Measurements from ENCODE around the gene SMC1B.
"Not testable (repeated sequence)": the region's sequence is repeated elsewhere in the genome, so short reads cannot be mapped to it uniquely, and the experiment has no call there.

SMC1B gene

GRCh38 chr22:45413368-45414211 lies at the start of gene SMC1B, which contains the start of gene RIBC2:
SMC1B (minus strand) TSS chr22:45413599; CDS start chr22:45413567, 32 bp downstream.
RIBC2 (plus strand) TSS chr22:45413693; CDS start chr22:45413887, 194 bp downstream.
- no peak for DNase-seq

- no peak for DNase-seq
Observed at GRCh38 chr22:45462034-45462655, 48.7 kb upstream of the SMC1B start.

GRCh38 chr22:45460288-45461109 lies 47.1 kb upstream of the SMC1B start:
- DNase-seq, result no peak

GRCh38 chr22:45459235-45459634 lies 45.8 kb upstream of the SMC1B start:
- DNase-seq, result no peak

GRCh38 chr22:45458532-45458931 lies 45.1 kb upstream of the SMC1B start:
- DNase-seq, result no peak

GRCh38 chr22:45456811-45457210 lies 43.4 kb upstream of the SMC1B start:
- no peak for DNase-seq

- no peak for DNase-seq
Observed at GRCh38 chr22:45455621-45456020, 42.2 kb upstream of the SMC1B start.

GRCh38 chr22:45455212-45455611 lies 41.8 kb upstream of the SMC1B start:
- DNase-seq, result no peak

GRCh38 chr22:45454275-45454674 lies 40.9 kb upstream of the SMC1B start:
- DNase-seq, result no peak

- no peak for DNase-seq
Observed at GRCh38 chr22:45453764-45454163, 40.4 kb upstream of the SMC1B start.

- DNase-seq, result no peak
Observed at GRCh38 chr22:45452565-45453379, 39.4 kb upstream of the SMC1B start.

GRCh38 chr22:45451972-45452371 lies 38.6 kb upstream of the SMC1B start:
- no peak for DNase-seq

- no peak for DNase-seq
Observed at GRCh38 chr22:45450921-45451651, 37.7 kb upstream of the SMC1B start.

- DNase-seq, result no peak
Observed at GRCh38 chr22:45450101-45450785, 36.8 kb upstream of the SMC1B start.

- not testable (repeated sequence) for DNase-seq
Observed at GRCh38 chr22:45449442-45449841, 36.0 kb upstream of the SMC1B start.

GRCh38 chr22:45448431-45448830 lies 35.0 kb upstream of the SMC1B start:
- no peak for DNase-seq

- DNase-seq, result not testable (repeated sequence)
Observed at GRCh38 chr22:45447596-45447995, 34.2 kb upstream of the SMC1B start.

- no peak for DNase-seq
Observed at GRCh38 chr22:45446216-45446615, 32.8 kb upstream of the SMC1B start.

GRCh38 chr22:45445031-45445710 lies 31.8 kb upstream of the SMC1B start:
- DNase-seq, result no peak

GRCh38 chr22:45444168-45444567 lies 30.8 kb upstream of the SMC1B start:
- no peak for DNase-seq

- DNase-seq, result no peak
Observed at GRCh38 chr22:45442116-45442515, 28.7 kb upstream of the SMC1B start.
